Cardiac atrium fibroblast (primary cell): Measurements from ENCODE around the gene ABCD4. TPM values are rescaled to one million over a fixed set of nuclear protein-coding genes. Genes with fewer than 3 reads are reported as not detected.

Experiments used
- total RNA-seq: library from RNA; depleted of rRNA; stranded (reverse); fragments of >200 nt; gene quantifications from 2 replicates; pipeline ENCODE4 v1.2.3, GENCODE V29; 2015

ABCD4 gene
- total RNA-seq: 17.7 and 39.5 TPM in 2 replicates

DNA sequence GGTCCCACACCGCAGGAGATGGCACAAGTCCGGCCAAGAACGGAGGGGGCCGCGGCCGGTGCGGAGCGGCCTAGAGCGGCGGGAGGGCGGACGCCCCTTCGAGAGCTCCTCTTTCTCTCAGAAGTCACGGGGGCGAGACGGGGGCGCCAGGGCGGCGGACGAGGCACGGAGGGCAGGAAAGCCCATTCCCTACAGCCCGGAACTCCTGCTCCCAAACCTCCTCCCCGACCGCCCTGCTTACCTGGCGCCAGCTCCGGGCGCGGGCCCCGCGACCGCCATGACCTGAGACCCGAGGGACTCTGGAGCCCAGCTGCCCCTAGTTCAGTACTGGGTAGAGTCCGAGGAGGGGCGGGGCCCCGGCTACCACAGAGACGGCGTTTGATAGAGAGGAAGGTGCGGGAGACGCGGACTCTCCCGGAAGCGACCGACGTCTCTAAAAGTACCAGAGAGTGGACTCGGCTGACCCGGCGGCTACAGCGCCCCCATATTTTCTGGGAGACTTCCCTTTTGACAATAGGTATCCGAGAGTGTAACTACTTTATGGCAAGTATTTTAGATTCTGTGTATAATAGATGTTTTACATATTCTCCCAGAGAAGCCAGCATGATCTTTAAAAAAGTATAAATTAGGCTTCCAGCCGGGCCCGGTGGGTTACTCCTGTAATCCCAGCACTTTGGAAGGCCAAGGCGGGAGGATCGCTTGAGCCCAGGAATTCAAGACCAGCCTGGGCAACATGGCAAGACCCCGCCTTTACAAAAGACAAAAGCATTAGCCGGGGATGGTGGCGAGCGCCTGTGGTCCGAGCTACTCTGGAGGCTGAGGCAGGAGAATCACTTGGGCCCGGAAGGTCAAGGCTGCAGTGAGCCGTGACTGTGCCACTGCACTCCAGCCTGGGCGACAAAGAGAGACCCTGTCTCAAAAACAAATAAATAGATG is at the start of gene ABCD4:
ABCD4 (minus strand) TSS at position 301 of the 936 bp plus-strand sequence; CDS start at position 279, 22 bp downstream.

GRCh38 chr14:74348241-74348734 is 45.6 kb upstream of the ABCD4 start, which contains the start of gene VRTN:
TSS of gene VRTN (plus strand) at chr14:74348471. CDS start at chr14:74356784, 8,313 bp downstream.

DNA sequence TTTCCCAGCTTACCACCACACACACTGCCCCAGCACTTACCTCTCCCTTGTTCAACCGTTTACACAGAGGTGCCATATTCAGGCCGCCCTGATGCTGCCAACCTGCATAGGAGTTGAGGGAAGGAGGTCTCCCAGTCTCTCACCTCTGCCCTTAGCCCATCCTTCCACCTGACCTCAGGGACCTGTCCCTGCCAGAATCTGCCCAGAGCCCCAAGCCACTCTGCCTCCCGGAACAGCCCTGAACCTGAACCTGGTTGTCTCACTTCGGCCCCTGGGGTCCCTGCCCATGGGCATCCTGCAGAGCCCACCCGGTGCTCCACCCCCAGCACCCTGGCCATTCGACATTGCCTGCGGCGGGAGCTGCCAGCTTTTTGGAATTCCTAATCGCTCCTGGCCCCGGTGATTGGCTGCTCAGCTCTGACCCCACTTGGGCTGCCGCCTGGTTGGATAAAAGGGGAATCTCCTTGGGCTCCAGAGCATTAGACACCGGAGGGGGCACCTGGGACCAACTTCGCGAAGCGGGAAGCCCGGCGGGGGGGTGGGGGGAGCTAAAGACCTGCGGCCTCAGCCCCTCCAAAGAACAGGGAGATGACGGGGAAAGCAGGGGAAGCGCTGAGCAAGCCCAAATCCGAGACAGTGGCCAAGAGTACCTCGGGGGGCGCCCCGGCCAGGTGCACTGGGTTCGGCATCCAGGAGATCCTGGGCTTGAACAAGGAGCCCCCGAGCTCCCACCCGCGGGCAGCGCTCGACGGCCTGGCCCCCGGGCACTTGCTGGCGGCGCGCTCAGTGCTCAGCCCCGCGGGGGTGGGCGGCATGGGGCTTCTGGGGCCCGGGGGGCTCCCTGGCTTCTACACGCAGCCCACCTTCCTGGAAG is 63.5 kb downstream of the ABCD4 start, which contains the start of gene VSX2:
VSX2 (plus strand) TSS at position 476 of the 874 bp plus-strand sequence; CDS start at position 589, 113 bp downstream.

Other genes starting within 250 kb of the ABCD4 start
- 17.2 and 20.0 TPM in 2 replicates for gene ALDH6A1, start 218.5 kb downstream of the ABCD4 start, total RNA-seq
- 4.2 and 5.2 TPM in 2 replicates for gene LIN52, start 218.0 kb downstream of the ABCD4 start, total RNA-seq
- not detected in 2 replicates for gene VSX2, start 63.5 kb downstream of the ABCD4 start, total RNA-seq
- not detected in 2 replicates for gene VRTN, start 45.5 kb upstream of the ABCD4 start, total RNA-seq
- not detected in 2 replicates for gene SYNDIG1L, start 123.3 kb upstream of the ABCD4 start, total RNA-seq
- gene NPC2, start 190.4 kb upstream of the ABCD4 start, total RNA-seq: 363 and 374 TPM in 2 replicates
- 9.9 and 11.5 TPM in 2 replicates for gene ISCA2, start 190.8 kb upstream of the ABCD4 start, total RNA-seq